ENCODE results near the gene KLHL13. TPM values are rescaled to one million over a fixed set of nuclear protein-coding genes. Genes with fewer than 3 reads are reported as not detected.

The KLHL13 gene
- total RNA-seq, 2 donors from 2014 or later: 6.1 to 6.3 TPM

- Histone ChIP-seq H3K4me3 (no peak overlapping the region), H3K27ac (no peak overlapping the region), H3K36me3 (no peaks in the 10 kb centered on the region), H3K9me3 (no peaks in the 10 kb centered on the region), H3K4me1 (no peaks in the 10 kb centered on the region), H3K27me3 (no peaks in the 10 kb centered on the region)
- TF ChIP-seq, protein P1, sequence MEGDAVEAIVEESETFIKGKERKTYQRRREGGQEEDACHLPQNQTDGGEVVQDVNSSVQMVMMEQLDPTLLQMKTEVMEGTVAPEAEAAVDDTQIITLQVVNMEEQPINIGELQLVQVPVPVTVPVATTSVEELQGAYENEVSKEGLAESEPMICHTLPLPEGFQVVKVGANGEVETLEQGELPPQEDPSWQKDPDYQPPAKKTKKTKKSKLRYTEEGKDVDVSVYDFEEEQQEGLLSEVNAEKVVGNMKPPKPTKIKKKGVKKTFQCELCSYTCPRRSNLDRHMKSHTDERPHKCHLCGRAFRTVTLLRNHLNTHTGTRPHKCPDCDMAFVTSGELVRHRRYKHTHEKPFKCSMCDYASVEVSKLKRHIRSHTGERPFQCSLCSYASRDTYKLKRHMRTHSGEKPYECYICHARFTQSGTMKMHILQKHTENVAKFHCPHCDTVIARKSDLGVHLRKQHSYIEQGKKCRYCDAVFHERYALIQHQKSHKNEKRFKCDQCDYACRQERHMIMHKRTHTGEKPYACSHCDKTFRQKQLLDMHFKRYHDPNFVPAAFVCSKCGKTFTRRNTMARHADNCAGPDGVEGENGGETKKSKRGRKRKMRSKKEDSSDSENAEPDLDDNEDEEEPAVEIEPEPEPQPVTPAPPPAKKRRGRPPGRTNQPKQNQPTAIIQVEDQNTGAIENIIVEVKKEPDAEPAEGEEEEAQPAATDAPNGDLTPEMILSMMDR (IDR thresholded peaks at IDR 0.05): no peak
- DNase-seq (ENCODE audit: low spot score): no peak
Observed at GRCh38 chrX:118109065-118109464, 7.5 kb downstream of the KLHL13 start.

DNA sequence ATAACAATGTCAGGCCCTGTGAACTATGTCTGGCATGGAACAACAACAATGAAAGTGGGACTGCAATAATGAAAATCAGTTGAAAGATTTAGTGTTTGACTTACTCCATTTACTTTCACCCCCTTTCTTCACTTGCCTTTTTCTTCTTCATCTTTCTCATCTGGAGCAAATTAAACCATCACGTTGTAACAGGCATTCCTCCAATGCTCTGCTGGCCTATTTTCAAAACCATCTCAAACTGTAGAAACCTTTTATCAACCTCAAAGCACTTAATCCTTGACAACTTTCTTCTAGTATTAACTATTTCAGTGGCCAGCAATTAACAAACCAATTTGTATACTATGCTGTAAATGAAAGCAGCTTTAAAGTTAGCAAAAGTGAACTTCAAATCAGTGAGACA, 8.3 kb downstream of the KLHL13 start:
- Histone ChIP-seq H3K27me3 (no peaks in the 10 kb centered on the region), H3K36me3 (no peaks in the 10 kb centered on the region), H3K4me3 (no peak overlapping the region), H3K9me3 (no peaks in the 10 kb centered on the region), H3K4me1 (no peaks in the 10 kb centered on the region), H3K27ac (no peak overlapping the region)
- DNase-seq (ENCODE audit: low spot score): no peak
- TF ChIP-seq, protein P1 (IDR thresholded peaks at IDR 0.05): no peak

DNA sequence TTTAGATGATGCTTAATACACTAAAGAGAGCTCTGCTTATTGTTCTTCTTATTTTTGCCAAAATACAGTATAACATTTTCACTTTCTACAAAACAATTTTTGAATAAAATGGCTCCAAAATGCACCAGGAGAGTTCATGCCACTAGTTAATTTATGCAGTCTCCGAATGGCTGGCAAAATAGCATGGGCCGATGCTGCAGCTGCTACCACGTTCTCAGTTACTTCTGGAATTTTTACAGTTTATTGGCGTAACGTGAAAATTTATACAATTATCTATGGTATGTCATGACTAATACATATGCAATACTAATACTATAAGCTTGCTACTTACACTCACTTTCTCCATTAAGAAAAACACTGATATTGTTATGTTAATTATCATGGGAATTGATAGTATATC, 16.5 kb downstream of the KLHL13 start:
- H3K36me3 ChIP-seq: no peaks in the 10 kb centered on the region
- H3K27me3 ChIP-seq: no peaks in the 10 kb centered on the region
- H3K4me3 ChIP-seq: no peak overlapping the region
- DNase-seq (ENCODE audit: low spot score): no peak
- H3K4me1 ChIP-seq: no peaks in the 10 kb centered on the region
- TF ChIP-seq, protein P1 (IDR thresholded peaks at IDR 0.05): no peak
- no peak overlapping the region for H3K27ac ChIP-seq
- no peaks in the 10 kb centered on the region for H3K9me3 ChIP-seq

DNA sequence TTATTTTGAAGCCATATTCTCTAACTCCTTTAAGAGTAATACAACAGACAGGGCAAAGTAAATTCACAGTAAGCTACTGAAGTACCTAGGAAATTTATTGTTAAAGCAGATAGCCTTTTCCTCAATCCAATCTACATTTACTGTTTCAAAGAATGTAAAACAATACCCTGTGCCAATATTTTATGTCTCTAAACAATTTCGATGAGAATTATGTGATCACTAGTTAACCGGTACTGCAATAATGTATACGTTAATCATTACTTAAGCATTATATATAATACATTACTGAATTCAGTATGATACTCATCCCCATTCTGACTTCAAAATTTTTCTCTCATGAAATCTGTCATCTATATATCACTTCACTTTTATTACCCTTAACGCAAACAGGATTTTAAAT, 28.5 kb downstream of the KLHL13 start:
- peaks cover 0 to 11% of the 10 kb centered on the region in 2 donors for H3K9me3 ChIP-seq
- H3K27ac ChIP-seq: no peak overlapping the region
- no peak for DNase-seq (ENCODE audit: low spot score)
- TF ChIP-seq, protein P1 (IDR thresholded peaks at IDR 0.05): no peak
- H3K4me3 ChIP-seq: no peak overlapping the region
- H3K27me3 ChIP-seq: no peaks in the 10 kb centered on the region
- H3K36me3 ChIP-seq: no peaks in the 10 kb centered on the region
- H3K4me1 ChIP-seq: no peaks in the 10 kb centered on the region

DNA sequence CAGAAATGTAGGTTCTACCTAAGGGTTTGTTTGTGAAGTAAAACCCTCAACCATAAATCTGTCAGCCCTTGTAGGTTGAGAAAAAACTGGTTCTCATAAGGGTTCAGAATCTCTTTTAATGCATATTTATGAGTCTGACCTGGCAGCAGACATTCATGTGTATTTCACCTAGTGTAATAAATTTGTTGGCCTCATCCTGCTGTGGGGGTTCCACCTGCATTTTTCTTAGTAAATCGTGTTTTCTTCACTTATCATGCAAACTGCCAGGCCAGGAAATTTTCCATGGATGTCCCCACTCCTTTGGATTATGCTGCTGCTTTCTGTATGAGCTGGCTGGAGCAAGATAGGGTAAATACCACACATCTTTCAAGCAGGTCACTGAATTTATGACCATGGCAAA, 42.4 kb downstream of the KLHL13 start:
- DNase-seq (ENCODE audit: low spot score): no peak
- no peaks in the 10 kb centered on the region for H3K4me1 ChIP-seq
- no peaks in the 10 kb centered on the region for H3K27me3 ChIP-seq
- no peaks in the 10 kb centered on the region for H3K36me3 ChIP-seq
- no peaks in the 10 kb centered on the region for H3K9me3 ChIP-seq
- H3K27ac ChIP-seq: no peak overlapping the region
- TF ChIP-seq, protein P1 (IDR thresholded peaks at IDR 0.05): no peak
- no peak overlapping the region for H3K4me3 ChIP-seq

DNA sequence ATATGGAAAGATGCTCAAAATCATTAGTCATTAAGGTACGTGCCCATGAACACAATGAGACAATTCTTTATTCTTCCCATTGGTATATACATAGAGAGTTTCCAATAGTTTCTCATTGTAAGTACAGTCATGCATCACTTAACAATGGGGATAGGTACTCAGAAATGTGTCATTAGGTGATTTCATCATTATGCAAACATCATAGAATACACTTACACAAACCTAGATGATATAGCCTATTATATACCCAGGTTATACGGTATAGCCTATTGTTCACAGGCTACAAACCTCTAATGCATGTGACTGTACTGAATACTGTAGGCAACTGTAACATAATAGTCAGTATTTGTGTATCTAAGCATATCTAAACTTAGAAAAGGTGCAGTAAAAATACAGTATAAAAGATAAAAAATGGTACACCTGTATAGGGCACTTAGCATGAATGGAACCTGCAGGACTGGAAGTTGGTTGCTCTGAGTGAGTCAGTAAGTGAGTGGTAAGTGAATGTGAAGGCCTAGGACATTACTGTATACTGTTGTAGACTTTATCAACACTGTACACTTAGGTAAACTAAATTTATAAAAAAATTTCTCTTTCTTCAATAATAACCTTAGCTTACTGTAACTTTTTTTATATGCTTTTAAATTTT, 49.6 kb downstream of the KLHL13 start:
- no peak for DNase-seq (ENCODE audit: low spot score)
- Histone ChIP-seq H3K27me3 (no peaks in the 10 kb centered on the region), H3K9me3 (no peaks in the 10 kb centered on the region), H3K4me1 (no peaks in the 10 kb centered on the region), H3K4me3 (no peak overlapping the region), H3K27ac (no peak overlapping the region), H3K36me3 (no peaks in the 10 kb centered on the region)
- TF ChIP-seq, protein P1 (IDR thresholded peaks at IDR 0.05): no peak
